AG10803 (cell line): ENCODE measurements around the gene CHAF1B.
"Not testable (repeated sequence)": the region's sequence is repeated elsewhere in the genome, so short reads cannot be mapped to it uniquely, and the experiment has no call there.

Source experiments
- DNase-seq: peaks from one replicate; pipeline ENCODE4 v3.0.0; 2010; ENCODE audit warnings: low read depth
- H3K4me3 ChIP-seq: 2 replicates; pipeline ENCODE4 v1.5.1; 2011; ENCODE audit warnings: mild to moderate bottlenecking, low read length, control low read depth
- CTCF ChIP-seq: conservative IDR thresholded peaks from 2 replicates; pipeline ENCODE4 v1.5.1; 2011; ENCODE audit warnings: mild to moderate bottlenecking, low read length, control low read depth, inconsistent platforms

CHAF1B gene

GRCh38 chr21:36385233-36386030, at the start of gene CHAF1B:
TSS of gene CHAF1B (plus strand) at chr21:36385392. CDS start at chr21:36386137, 745 bp downstream.
- peak; percentile 50 for DNase-seq
- TF ChIP-seq CTCF: no peak
- H3K4me3 ChIP-seq: peak within 1 kb of the TSS; percentile 55

- no peak for TF ChIP-seq CTCF
- no peak overlapping the region for H3K4me3 ChIP-seq
- peak; percentile 54 for DNase-seq
Measured at GRCh38 chr21:36337099-36337509, 48.1 kb upstream of the CHAF1B start.

GRCh38 chr21:36338975-36339374, 46.2 kb upstream of the CHAF1B start:
- no peak for TF ChIP-seq CTCF
- no peak overlapping the region for H3K4me3 ChIP-seq
- DNase-seq: no peak

- H3K4me3 ChIP-seq, DNase-seq: not testable (repeated sequence)
Measured at GRCh38 chr21:36342581-36342980, 42.6 kb upstream of the CHAF1B start.

- DNase-seq: no peak
- no peak for TF ChIP-seq CTCF
- no peak overlapping the region for H3K4me3 ChIP-seq
Measured at GRCh38 chr21:36344931-36345330, 40.3 kb upstream of the CHAF1B start.

- DNase-seq: peak; percentile 20
- H3K4me3 ChIP-seq: no peak overlapping the region
- TF ChIP-seq CTCF: no peak
Measured at GRCh38 chr21:36347278-36347961, 37.8 kb upstream of the CHAF1B start.

- no peak overlapping the region for H3K4me3 ChIP-seq
- no peak for DNase-seq
- no peak for TF ChIP-seq CTCF
Measured at GRCh38 chr21:36347962-36348328, 37.2 kb upstream of the CHAF1B start.
